K562 (cell line): ENCODE results near the gene ANAPC2. TPM values are rescaled to one million over a fixed set of nuclear protein-coding genes. Genes with fewer than 3 reads are reported as not detected.

ENCODE experiments used
- GABPB1 ChIP-seq: sonication (generic); formaldehyde crosslinking; IDR thresholded peaks from 2 replicates; pipeline ENCODE4 v1.8.0; 2022; ENCODE audit warnings: mild to moderate bottlenecking, missing genetic modification reagents
- REST ChIP-seq, 2 experiments: fragments of 450-650 bp; formaldehyde crosslinking in 1 of 2; IDR thresholded peaks; 2 replicates each; pipeline versions ENCODE4 v1.4.0 to v1.6.1; 2014 to 2020; ENCODE audit warnings: mild to moderate bottlenecking in 2 of 2, borderline replicate concordance in 1 of 2, low read depth in 1 of 2
- polyA plus RNA-seq, 8 experiments: library from polyadenylated mRNA; depleted of rRNA in 4 of 8; stranded (reverse) in 5 of 8; unstranded in 3 of 8; fragments of >200 nt; fragmentation: Nextera tagmentation in 2 of 8; fragmentation: Illumina TruSeq in 1 of 8; extraction: Ambion mirVana in 2 of 8; extraction: Trizol in 1 of 8; gene quantifications; 2 replicates each; pipeline versions ENCODE4 v1.2.1 to v1.2.3, GENCODE V29; 2011 to 2014; ENCODE audit warnings: inconsistent platforms in 1 of 8, missing spikeins in 1 of 8
- total RNA-seq, 7 experiments: library from RNA; depleted of rRNA in 6 of 7; stranded (reverse); fragments of >200 nt in 6 of 7; fragmentation: Illumina TruSeq in 2 of 7; extraction: Trizol in 2 of 7; gene quantifications; 2 replicates each; pipeline versions ENCODE4 v1.2.1 to v1.2.3, GENCODE V29; 2011 to 2021; ENCODE audit warnings: low replicate concordance in 1 of 7

The ANAPC2 gene
- total and polyA plus RNA-seq, 9 of the 15 experiments (the other 6 are each of a cell fraction or from before 2014, with no cell fraction given): 0.11 to 56.5 (median 17.1) TPM; not detected in 1

DNA sequence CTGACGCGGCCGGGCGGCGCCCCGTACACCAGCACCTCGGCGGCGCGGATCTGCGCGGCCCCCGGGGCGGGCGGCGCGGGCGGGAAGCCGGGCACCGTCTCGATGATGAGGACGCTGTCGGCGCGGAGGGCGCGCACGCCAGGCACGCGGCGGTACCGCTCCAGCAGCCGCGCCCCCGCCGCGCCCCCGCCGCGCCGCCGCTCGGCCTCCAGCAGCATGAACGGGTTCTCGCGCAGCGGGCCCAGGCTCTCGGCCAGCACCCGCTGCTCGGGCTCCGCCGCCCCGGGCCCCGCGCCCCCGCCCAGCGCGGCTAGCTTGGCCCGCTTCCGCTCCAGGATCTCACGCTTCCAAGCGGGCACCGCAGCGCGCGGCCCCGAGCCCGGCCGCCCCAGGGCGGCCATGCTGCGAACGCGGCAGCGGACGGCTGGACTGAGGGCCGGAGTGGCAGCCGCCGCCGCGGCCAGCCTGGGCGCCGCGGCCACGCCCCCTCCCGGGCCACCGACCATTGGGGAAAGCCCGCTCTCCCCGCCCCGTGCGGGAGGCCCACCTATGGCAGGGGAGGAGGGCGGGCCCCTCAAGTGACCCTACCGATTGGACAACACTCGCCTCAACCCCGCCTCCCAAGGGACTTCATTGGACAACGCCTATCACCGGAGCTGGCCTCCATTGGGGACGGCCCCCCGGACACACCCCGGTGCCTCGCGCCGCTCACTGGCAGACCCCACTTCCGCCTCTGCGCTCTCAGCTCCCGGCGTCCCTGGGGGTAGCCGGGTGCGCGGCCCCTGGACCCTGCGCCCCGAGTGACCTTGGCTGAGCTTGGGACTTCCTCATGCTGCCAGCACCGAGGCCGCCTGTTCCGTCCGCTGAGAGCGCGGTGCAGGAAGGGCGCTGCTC lies 12.2 kb upstream of the ANAPC2 start, which contains the start of gene TPRN (continued):
- no peak for TF ChIP-seq REST (IDR thresholded peaks at IDR 0.05; ENCODE audit: borderline replicate concordance)
- peak; percentile 61; the same call in 1 of the 2 replicates for TF ChIP-seq REST (CRISPR knock-in tag; IDR thresholded peaks at IDR 0.05; ENCODE audit: low read depth)
- peak; percentile 84 for TF ChIP-seq GABPB1 (CRISPR knock-in tag)
